Common myeloid progenitor, CD34-positive (primary cell): ENCODE data around the gene RAD21L1.

ENCODE experiments used
- CTCF ChIA-PET: fragments of 350-600 bp; sonication (Branson Sonifier 250); formaldehyde crosslinking; loops from one replicate; lab custom pipeline; 2021; ENCODE audit warnings: antibody characterized with exemption; lab: Charles Lee
- POLR2A ChIA-PET: fragments of 350-600 bp; sonication (Branson Sonifier 250); formaldehyde crosslinking; loops from one replicate; lab custom pipeline; 2021; ENCODE audit warnings: antibody characterized with exemption; lab: Charles Lee
- DNase-seq, 3 donors: peaks; one replicate each; pipeline versions ENCODE4 v3.0.0 to v3.0.0-alpha.2; 2013
- H3K27ac ChIP-seq, 2 experiments: 1 replicate in 1 of 2; 2 replicates in 1 of 2; pipeline ENCODE4 v1.7.0; 2013; ENCODE audit warnings: inconsistent platforms in 2 of 2, low read length in 2 of 2, mild to moderate bottlenecking in 2 of 2, low read depth in 1 of 2, moderate library complexity in 1 of 2; ENCODE audit not compliant: severe bottlenecking in 2 of 2, insufficient read depth in 1 of 2, poor library complexity in 1 of 2
- H3K27me3 ChIP-seq, 5 experiments: replicated peaks in 2 of 5; 1 replicate in 3 of 5; 2 replicates in 2 of 5; pipeline versions ENCODE4 v1.6.1 to v1.7.0; 2013; ENCODE audit warnings: low read length in 4 of 5, mild to moderate bottlenecking in 2 of 5, moderate library complexity in 2 of 5, inconsistent platforms in 1 of 5; ENCODE audit not compliant: insufficient read depth in 5 of 5, control insufficient read depth in 4 of 5
- H3K36me3 ChIP-seq, 4 experiments: 1 replicate in 2 of 4; 2 replicates in 2 of 4; pipeline versions ENCODE4 v1.6.1 to v1.7.0; 2013; ENCODE audit warnings: low read length in 3 of 4, control low read depth in 1 of 4, mild to moderate bottlenecking in 1 of 4; ENCODE audit not compliant: control insufficient read depth in 4 of 4, insufficient read depth in 4 of 4
- H3K4me1 ChIP-seq, 4 experiments: 1 replicate in 3 of 4; 2 replicates in 1 of 4; pipeline versions ENCODE4 v1.6.1 to v1.7.1; 2013; ENCODE audit warnings: low read length in 3 of 4, mild to moderate bottlenecking in 3 of 4, control low read depth in 1 of 4, inconsistent platforms in 1 of 4, moderate library complexity in 1 of 4; ENCODE audit not compliant: control insufficient read depth in 4 of 4, insufficient read depth in 4 of 4; ENCODE audit errors: control extremely low read depth in 1 of 4
- H3K4me3 ChIP-seq, 7 experiments: 1 replicate in 4 of 7; 2 replicates in 3 of 7; pipeline versions ENCODE4 v1.5.1 to v1.7.0; 2013; ENCODE audit warnings: mild to moderate bottlenecking in 7 of 7, low read length in 6 of 7, moderate library complexity in 6 of 7, inconsistent platforms in 2 of 7, low read depth in 2 of 7, control low read depth in 1 of 7; ENCODE audit not compliant: insufficient read depth in 4 of 7, control insufficient read depth in 1 of 7; ENCODE audit errors: extremely low read depth in 1 of 7
- H3K9me3 ChIP-seq, 5 experiments: 1 replicate in 4 of 5; 2 replicates in 1 of 5; pipeline versions ENCODE4 v1.6.1 to v1.7.1; 2013; ENCODE audit warnings: low read length in 4 of 5, mild to moderate bottlenecking in 2 of 5, inconsistent platforms in 1 of 5, low read depth in 1 of 5, moderate library complexity in 1 of 5; ENCODE audit not compliant: control insufficient read depth in 4 of 5, insufficient read depth in 2 of 5; ENCODE audit errors: control extremely low read depth in 1 of 5
- WGBS: methylation state at CpG from one replicate; pipeline ENCODE4 v1.1.5; 2013; ENCODE audit not compliant: insufficient coverage; 5-methylcytosine and 5-hydroxymethylcytosine counted together

Gene RAD21L1

DNA sequence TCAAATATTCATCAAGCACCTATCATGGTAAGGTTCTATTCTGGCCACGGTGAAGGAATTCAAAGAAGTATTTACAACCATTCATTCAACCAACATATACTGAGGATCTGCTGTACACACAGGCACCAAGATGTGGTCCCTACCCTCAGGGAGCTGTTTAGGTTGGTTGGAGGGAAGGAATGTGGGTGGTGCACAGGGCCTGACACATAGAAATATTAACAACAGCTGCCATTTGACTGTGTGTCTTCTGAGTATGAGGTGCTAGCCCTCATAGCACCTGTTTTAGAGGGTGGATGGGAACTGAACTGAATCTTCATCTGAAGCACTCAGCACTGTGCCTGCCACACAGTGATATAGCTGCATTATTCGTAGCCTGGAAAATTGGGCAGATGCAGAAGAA is 47.5 kb downstream of the RAD21L1 start:
- CTCF ChIA-PET: interaction anchor here (1.5 kb wide), 1 partner anchor 9 kb away, joined by 5 read pairs; no protein-coding TSS in a partner anchor
- Histone ChIP-seq H3K4me1 (peaks cover 0 to 14% (median 11%) of the 10 kb centered on the region in 4 experiments), H3K9me3 (no peaks in the 10 kb centered on the region), H3K36me3 (no peaks in the 10 kb centered on the region), H3K27me3 (no peaks in the 10 kb centered on the region), H3K27ac (no peak overlapping the region), H3K4me3 (no peak overlapping the region)
- POLR2A ChIA-PET: no interaction called here
- no peak for DNase-seq
- WGBS: 90% methylated on average over 1 of the region's 2 CpGs

- Histone ChIP-seq H3K27ac (no peak overlapping the region), H3K27me3 (no peaks in the 10 kb centered on the region), H3K4me1 (peaks cover 0 to 14% (median 11%) of the 10 kb centered on the region in 4 experiments), H3K9me3 (no peaks in the 10 kb centered on the region), H3K36me3 (no peaks in the 10 kb centered on the region), H3K4me3 (no peak overlapping the region)
- ChIA-PET CTCF (interaction anchor here (0.6 to 1.5 kb wide), 4 partner anchors 10 to 63 kb away, joined by 3 to 5 read pairs (median 4); no protein-coding TSS in a partner anchor), POLR2A (no interaction called here)
- no peak for DNase-seq
- 95% methylated on average over 13 of the region's 14 CpGs for WGBS
Observed at GRCh38 chr20:1274485-1275311, 48.9 kb downstream of the RAD21L1 start.

- POLR2A ChIA-PET: no interaction called here
- H3K27me3 ChIP-seq: no peaks in the 10 kb centered on the region
- no peak overlapping the region for H3K27ac ChIP-seq
- DNase-seq: no peak
- H3K4me3 ChIP-seq: no peak overlapping the region
- CTCF ChIA-PET: no interaction called here
- no peaks in the 10 kb centered on the region for H3K36me3 ChIP-seq
- peaks cover 0 to 14% (median 11%) of the 10 kb centered on the region in 4 experiments for H3K4me1 ChIP-seq
- no peaks in the 10 kb centered on the region for H3K9me3 ChIP-seq
- no CpG with 5 or more reads among the region's 2 CpGs for WGBS
Observed at GRCh38 chr20:1275919-1276318, 50.1 kb downstream of the RAD21L1 start.

GRCh38 chr20:1277529-1278322 is 51.9 kb downstream of the RAD21L1 start:
- H3K9me3 ChIP-seq: no peaks in the 10 kb centered on the region
- DNase-seq: no peak
- CTCF ChIA-PET: no interaction called here
- H3K4me1 ChIP-seq: peaks cover 0 to 11% (median 6%) of the 10 kb centered on the region in 4 experiments
- POLR2A ChIA-PET: no interaction called here
- no peak overlapping the region for H3K27ac ChIP-seq
- WGBS: 97% methylated on average over 4 of the region's 8 CpGs
- no peaks in the 10 kb centered on the region for H3K36me3 ChIP-seq
- no peak overlapping the region for H3K4me3 ChIP-seq
- H3K27me3 ChIP-seq: no peaks in the 10 kb centered on the region

DNA sequence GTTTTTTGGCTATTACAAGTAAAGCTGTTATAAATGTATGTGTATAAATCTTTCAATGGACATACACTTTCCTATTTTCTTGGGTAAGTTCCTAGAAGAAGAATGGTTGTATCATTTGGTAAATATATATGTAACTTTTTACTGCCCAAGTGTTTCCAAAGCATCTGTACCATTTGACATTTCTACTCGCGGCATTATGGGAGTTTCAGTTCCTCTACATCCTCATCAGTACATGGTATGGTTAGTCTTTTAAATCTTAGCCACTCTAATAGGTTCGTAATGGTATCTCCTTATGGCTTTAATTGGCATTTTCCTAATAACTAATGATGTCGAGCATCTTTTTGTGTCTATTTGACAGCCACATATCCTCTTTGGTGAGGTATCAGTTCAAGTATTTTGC is 53.1 kb downstream of the RAD21L1 start:
- Histone ChIP-seq H3K4me1 (no peaks in the 10 kb centered on the region), H3K9me3 (no peaks in the 10 kb centered on the region), H3K4me3 (no peak overlapping the region), H3K27ac (no peak overlapping the region), H3K27me3 (no peaks in the 10 kb centered on the region), H3K36me3 (no peaks in the 10 kb centered on the region)
- CTCF ChIA-PET: no interaction called here
- WGBS: 100% methylated on average over 2 of the region's 4 CpGs
- POLR2A ChIA-PET: no interaction called here
- no peak for DNase-seq

DNA sequence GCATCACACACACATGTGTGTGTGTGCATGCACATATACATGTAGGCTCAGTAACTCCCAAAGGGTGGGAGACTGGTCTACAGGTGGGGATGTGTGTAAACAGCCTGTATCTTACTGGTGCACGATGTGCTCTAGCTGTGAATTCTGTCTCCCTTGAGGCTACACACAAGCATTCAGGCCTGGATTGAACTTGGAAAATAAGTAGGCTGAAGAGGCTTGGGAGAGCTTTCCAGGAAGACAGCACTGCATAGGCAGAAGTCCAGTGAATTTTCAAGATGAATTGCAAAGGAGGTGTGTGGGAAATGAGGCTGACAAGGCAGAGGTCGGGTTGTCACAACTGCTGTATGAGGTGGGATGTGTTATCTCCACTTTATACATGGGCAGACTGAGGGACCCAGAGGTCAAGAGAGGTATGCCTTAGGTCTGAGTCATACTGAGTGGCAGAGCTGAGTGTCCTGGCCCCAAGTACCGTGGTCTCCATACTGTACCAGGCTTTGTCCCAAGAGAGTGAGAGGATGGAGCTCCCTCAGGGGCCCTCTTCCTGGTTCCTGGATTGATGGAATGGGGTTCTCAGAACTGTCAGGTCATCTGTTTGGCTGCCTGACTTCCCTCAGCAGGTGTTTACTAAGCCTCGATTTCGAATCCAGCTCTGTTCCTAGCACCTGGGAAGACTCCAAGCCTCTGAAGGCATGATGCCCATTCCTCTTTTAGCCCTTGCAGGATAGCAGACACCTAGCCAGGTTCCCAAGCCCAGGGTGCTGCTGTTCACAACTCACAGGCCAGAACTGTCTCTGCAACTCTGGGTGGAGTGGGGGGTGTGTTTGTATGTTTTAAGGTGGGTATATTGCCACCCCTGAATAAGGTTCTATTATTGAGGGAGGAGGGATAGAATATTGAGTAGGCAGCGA is 54.6 kb downstream of the RAD21L1 start:
- 97% methylated on average over 5 of the region's 6 CpGs for WGBS
- H3K27me3 ChIP-seq: no peaks in the 10 kb centered on the region
- CTCF ChIA-PET: interaction anchor here (0.9 to 1.3 kb wide), 4 partner anchors 18 to 223 kb away, joined by 3 to 5 read pairs (median 4); no protein-coding TSS in a partner anchor
- no peaks in the 10 kb centered on the region for H3K36me3 ChIP-seq
- no peak overlapping the region for H3K27ac ChIP-seq
- no peak for DNase-seq
- H3K9me3 ChIP-seq: no peaks in the 10 kb centered on the region
- no peaks in the 10 kb centered on the region for H3K4me1 ChIP-seq
- POLR2A ChIA-PET: no interaction called here
- no peak overlapping the region for H3K4me3 ChIP-seq
